Airway epithelial cell (primary cell): ENCODE data around the gene DAZAP1. TPM values are rescaled to one million over a fixed set of nuclear protein-coding genes. Genes with fewer than 3 reads are reported as not detected.

Experiments used
- total RNA-seq: library from RNA; depleted of rRNA; stranded (reverse); fragments of >200 nt; gene quantifications from 2 replicates; pipeline ENCODE4 v1.2.3, GENCODE V29; 2015

Gene DAZAP1
- 62.3 and 89.2 TPM in 2 replicates for total RNA-seq

GRCh38 chr19:1407528-1408299 is at the start of gene DAZAP1:
Gene DAZAP1 (plus strand): TSS chr19:1407586. CDS start chr19:1407774, 188 bp downstream.

GRCh38 chr19:1383312-1384084 is 23.9 kb upstream of the DAZAP1 start, which contains the start of gene NDUFS7:
Gene NDUFS7 (plus strand): TSS chr19:1383907. CDS start chr19:1383927, 20 bp downstream.

GRCh38 chr19:1401138-1401888 is 6.1 kb upstream of the DAZAP1 start, which contains the start of gene GAMT:
Gene GAMT (minus strand): TSS chr19:1401542. CDS start chr19:1401476, 66 bp downstream.

GRCh38 chr19:1438035-1438932 is 30.9 kb downstream of the DAZAP1 start, which contains the start of gene RPS15:
Gene RPS15 (plus strand): TSS chr19:1438396. CDS start chr19:1438426, 30 bp downstream.

GRCh38 chr19:1449467-1450442 is 42.4 kb downstream of the DAZAP1 start, which contains the start of gene APC2:
Gene APC2 (plus strand): TSS chr19:1450121. CDS start chr19:1453002, 2,881 bp downstream.

GRCh38 chr19:1478934-1479707 is 71.7 kb downstream of the DAZAP1 start, which contains the start of gene C19orf25:
Gene C19orf25 (minus strand): TSS chr19:1479215. CDS start chr19:1478903, 312 bp downstream.

Other genes starting within 250 kb of the DAZAP1 start
- 37.3 and 53.2 TPM in 2 replicates for gene SBNO2, start 233.3 kb upstream of the DAZAP1 start, total RNA-seq
- gene STK11, start 201.8 kb upstream of the DAZAP1 start, total RNA-seq: 84.3 and 93.8 TPM in 2 replicates
- gene CBARP, start 169.6 kb upstream of the DAZAP1 start, total RNA-seq: 6.6 and 8.5 TPM in 2 replicates
- gene ATP5F1D, start 165.8 kb upstream of the DAZAP1 start, total RNA-seq: 142 and 144 TPM in 2 replicates
- 32.7 and 52.6 TPM in 2 replicates for gene MIDN, start 159.0 kb upstream of the DAZAP1 start, total RNA-seq
- gene CIRBP, start 138.3 kb upstream of the DAZAP1 start, total RNA-seq: 193 and 255 TPM in 2 replicates
- gene FAM174C, start 132.1 kb upstream of the DAZAP1 start, total RNA-seq: 81.9 and 109 TPM in 2 replicates
- not detected in 2 replicates for gene EFNA2, start 121.7 kb upstream of the DAZAP1 start, total RNA-seq
- gene NDUFS7, start 23.7 kb upstream of the DAZAP1 start, total RNA-seq: 151 and 201 TPM in 2 replicates
- gene GAMT, start 6.0 kb upstream of the DAZAP1 start, total RNA-seq: 28.4 and 31.1 TPM in 2 replicates
- gene RPS15, start 30.8 kb downstream of the DAZAP1 start, total RNA-seq: 2,484 and 5,127 TPM in 2 replicates
- gene APC2, start 42.5 kb downstream of the DAZAP1 start, total RNA-seq: 0.05 and 0.07 TPM in 2 replicates
- gene C19orf25, start 71.6 kb downstream of the DAZAP1 start, total RNA-seq: 33.7 and 51.3 TPM in 2 replicates
- gene PCSK4, start 82.8 kb downstream of the DAZAP1 start, total RNA-seq: 0.28 and 0.71 TPM in 2 replicates
- gene REEP6, start 83.6 kb downstream of the DAZAP1 start, total RNA-seq: 8.3 and 10.4 TPM in 2 replicates
- 3.7 and 5.2 TPM in 2 replicates for gene ADAMTSL5, start 105.4 kb downstream of the DAZAP1 start, total RNA-seq
- gene PLK5, start 116.5 kb downstream of the DAZAP1 start, total RNA-seq: 0.05 TPM in 1 of 2 replicates, not detected in the other
- 55.4 and 66.9 TPM in 2 replicates for gene MEX3D, start 160.7 kb downstream of the DAZAP1 start, total RNA-seq
- 115 and 122 TPM in 2 replicates for gene MBD3, start 185.3 kb downstream of the DAZAP1 start, total RNA-seq
- 89.6 and 117 TPM in 2 replicates for gene UQCR11, start 197.9 kb downstream of the DAZAP1 start, total RNA-seq
- gene TCF3, start 245.0 kb downstream of the DAZAP1 start, total RNA-seq: 156 and 180 TPM in 2 replicates